HCT116 (cell line): ENCODE data around the gene ATP8A1. TPM values are rescaled to one million over a fixed set of nuclear protein-coding genes. Genes with fewer than 3 reads are reported as not detected.

Experiments used
- ATAC-seq: fragments of 200-7000 bp; cut with Tn5 transposase; 2 replicates; pipeline ENCODE4 v1.9.1; 2020; ENCODE audit warnings: mild to moderate bottlenecking, moderate library complexity
- BruUV-seq: library from RNA; stranded (reverse); fragments of 400-500 nt; replicated peaks from 2 replicates; lab custom pipeline; 2021; lab: Mats Ljungman, UMichigan
- CTCF ChIA-PET: fragments of 300-600 bp; sonication (Branson Sonifier 250); formaldehyde crosslinking; loops from one replicate; lab custom pipeline; 2021; ENCODE audit warnings: antibody characterized with exemption; lab: Charles Lee
- POLR2A ChIA-PET: fragments of 300-600, 350-600 bp; sonication (Branson Sonifier 250); formaldehyde crosslinking; loops from one replicate; lab custom pipeline; 2021; ENCODE audit warnings: antibody characterized with exemption; lab: Charles Lee
- RAD21 ChIA-PET, 2 experiments: fragments of 300-600 bp; sonication (Branson Sonifier 250); formaldehyde crosslinking; loops; one replicate each; lab custom pipeline; 2023; ENCODE audit warnings: low total read pairs in 2 of 2; ENCODE audit not compliant: uncharacterized antibody in 2 of 2, unreplicated experiment in 2 of 2, low non-redundant PET in 1 of 2; lab: Charles Lee
- DNase-seq: peaks from one replicate; pipeline ENCODE4 v3.0.0-alpha.2; 2010; ENCODE audit warnings: low read depth, low spot score
- H2AFZ ChIP-seq: fragments of 200-600 bp; shearing (Covaris generic), sonication (generic); 2 replicates; pipeline ENCODE4 v1.6.1; 2017; ENCODE audit warnings: low read depth, mixed run types, mixed read lengths, antibody characterized with exemption, low read length; ENCODE audit not compliant: poor library complexity, severe bottlenecking
- H3K27ac ChIP-seq: 2 replicates; pipeline ENCODE4 v1.5.1; 2012; ENCODE audit warnings: low read depth, low read length
- H3K27me3 ChIP-seq: fragments of 200-600 bp; sonication (generic); 2 replicates; pipeline ENCODE4 v1.6.1; 2016; ENCODE audit warnings: mixed run types, low read length, mixed read lengths; ENCODE audit not compliant: insufficient read depth
- H3K36me3 ChIP-seq, 2 experiments: fragments of 200-500 bp in 1 of 2; fragments of 200-600 bp in 1 of 2; sonication (Bioruptor generic) in 1 of 2; sonication (generic) in 1 of 2; 2 replicates each; pipeline versions ENCODE4 v1.5.1 to v1.6.1; 2014 to 2016; ENCODE audit warnings: low read length in 2 of 2, inconsistent platforms in 1 of 2, mixed read lengths in 1 of 2, mixed run types in 1 of 2; ENCODE audit not compliant: insufficient read depth in 2 of 2, control insufficient read depth in 1 of 2
- H3K4me1 ChIP-seq, 2 experiments: fragments of 200-600 bp in 1 of 2; sonication (generic) in 1 of 2; 2 replicates each; pipeline versions ENCODE4 v1.5.1 to v1.6.1; 2012 to 2017; ENCODE audit warnings: low read length in 2 of 2, inconsistent platforms in 1 of 2, mild to moderate bottlenecking in 1 of 2, mixed read lengths in 1 of 2, mixed run types in 1 of 2, moderate library complexity in 1 of 2; ENCODE audit not compliant: insufficient read depth in 2 of 2, control insufficient read depth in 1 of 2
- H3K4me2 ChIP-seq: fragments of 200-600 bp; sonication (generic); 2 replicates; pipeline ENCODE4 v1.6.1; 2017; ENCODE audit warnings: mixed run types, low read length, mixed read lengths
- H3K4me3 ChIP-seq, 2 experiments: fragments of 200-600 bp in 1 of 2; sonication (generic) in 1 of 2; replicated peaks in 1 of 2; 2 replicates each; pipeline ENCODE4 v1.5.1; 2011 to 2016; ENCODE audit warnings: low read length in 2 of 2, control low read depth in 1 of 2, low read depth in 1 of 2, mild to moderate bottlenecking in 1 of 2, mixed read lengths in 1 of 2, mixed run types in 1 of 2
- H3K79me2 ChIP-seq: fragments of 200-600 bp; sonication (generic); 2 replicates; pipeline ENCODE4 v1.6.1; 2017; ENCODE audit warnings: mild to moderate bottlenecking, mixed run types, low read length, moderate library complexity, mixed read lengths; ENCODE audit not compliant: insufficient read depth
- H3K9ac ChIP-seq: fragments of 200-600 bp; sonication (generic); 2 replicates; pipeline ENCODE4 v1.6.1; 2016; ENCODE audit warnings: low read length, mixed read lengths
- H3K9me2 ChIP-seq: fragments of 200-600 bp; sonication (generic), shearing (Covaris generic); 2 replicates; pipeline ENCODE4 v1.6.1; 2017; ENCODE audit warnings: mixed run types, mild to moderate bottlenecking, moderate library complexity; ENCODE audit not compliant: insufficient read depth
- H3K9me3 ChIP-seq, 2 experiments: fragments of 200-500 bp in 1 of 2; fragments of 200-600 bp in 1 of 2; sonication (Bioruptor generic) in 1 of 2; sonication (generic) in 1 of 2; 2 replicates each; pipeline ENCODE4 v1.6.1; 2014 to 2017; ENCODE audit warnings: low read length in 2 of 2, mixed read lengths in 2 of 2, inconsistent platforms in 1 of 2, low read depth in 1 of 2, mild to moderate bottlenecking in 1 of 2, mixed run types in 1 of 2, moderate library complexity in 1 of 2; ENCODE audit not compliant: control insufficient read depth in 1 of 2, insufficient read depth in 1 of 2
- H4K20me1 ChIP-seq: fragments of 200-600 bp; sonication (generic), shearing (Covaris generic); 2 replicates; pipeline ENCODE4 v1.6.1; 2017; ENCODE audit warnings: mixed run types, mild to moderate bottlenecking, moderate library complexity; ENCODE audit not compliant: insufficient read depth
- CEBPB ChIP-seq: IDR thresholded peaks from 2 replicates; pipeline ENCODE4 v1.6.1; 2012; ENCODE audit warnings: low read depth
- EGR1 ChIP-seq: IDR thresholded peaks from 2 replicates; pipeline ENCODE4 v1.6.1; 2012; ENCODE audit warnings: low read depth
- FOSL1 ChIP-seq: IDR thresholded peaks from 2 replicates; pipeline ENCODE4 v1.6.1; 2012; ENCODE audit warnings: low read depth
- POLR2A ChIP-seq: IDR thresholded peaks from 2 replicates; pipeline ENCODE4 v1.7.0; 2011; ENCODE audit warnings: borderline replicate concordance; ENCODE audit not compliant: insufficient read depth, insufficient read length; ENCODE audit errors: extremely low read depth
- YY1 ChIP-seq: IDR thresholded peaks from 2 replicates; pipeline ENCODE4 v1.6.1; 2011; ENCODE audit warnings: low read length, low read depth, moderate library complexity, mild to moderate bottlenecking; ENCODE audit not compliant: insufficient replicate concordance; ENCODE audit errors: extremely low read depth
- ZFX ChIP-seq: fragments of 450-650 bp; IDR thresholded peaks from 2 replicates; pipeline ENCODE4 v1.6.1; 2017
- ZNF274 ChIP-seq: fragments of 200-500 bp; sonication (Bioruptor generic); IDR thresholded peaks from 2 replicates; pipeline ENCODE4 v1.6.1; 2014; ENCODE audit warnings: mild to moderate bottlenecking, low read depth, low read length, inconsistent platforms
- intact Hi-C: fragments of 100-400 bp; cut with micrococcal nuclease; formaldehyde crosslinking; loops from 2 replicates; pipeline ENCODE4 v1.10.0; 2022
- total RNA-seq: library from RNA; stranded (reverse); gene quantifications from one replicate; pipeline ENCODE4 v1.2.1, GENCODE V29; 2021; ENCODE audit not compliant: unreplicated experiment
- TF ChIP-seq, protein P1 (sequence below): IDR thresholded peaks from 2 replicates; pipeline ENCODE4 v1.6.1; 2011; ENCODE audit warnings: mild to moderate bottlenecking, low read length, moderate library complexity; ENCODE audit not compliant: insufficient replicate concordance; ENCODE audit errors: extremely low read depth
- TF ChIP-seq, protein P2 (sequence below): IDR thresholded peaks from 2 replicates; pipeline ENCODE4 v1.6.1; 2012

ATP8A1 gene
- total RNA-seq, 1 experiment from 2014 or later: 1.9 TPM

DNA sequence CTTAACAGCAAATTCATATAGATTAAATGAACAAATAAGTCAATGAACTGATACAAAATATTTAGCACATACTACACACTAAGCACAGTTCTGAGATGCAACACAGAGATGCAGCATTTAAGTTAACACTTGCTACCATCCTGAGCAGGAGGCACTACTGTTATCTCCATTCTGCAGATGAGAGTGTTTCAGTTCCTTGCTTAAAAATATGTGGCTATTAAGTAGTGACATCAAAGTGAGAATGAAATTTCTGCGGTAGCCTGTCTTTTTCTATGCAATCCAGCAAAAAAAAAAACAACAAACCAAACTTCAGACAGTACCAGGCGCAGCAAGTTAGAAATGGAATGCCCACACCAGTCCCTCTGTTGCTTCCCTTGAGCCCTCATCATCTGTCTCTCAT lies 168.8 kb downstream of the ATP8A1 start:
- no TSS peak for BruUV-seq
- H3K9ac ChIP-seq: no peak overlapping the region
- no peak overlapping the region for H2AFZ ChIP-seq
- peaks cover 39% of the 10 kb centered on the region for H3K27me3 ChIP-seq
- RAD21 ChIA-PET: no interaction called here
- no peaks in the 10 kb centered on the region for H3K79me2 ChIP-seq
- H3K4me1 ChIP-seq: no peaks in the 10 kb centered on the region
- no peaks in the 10 kb centered on the region for H3K36me3 ChIP-seq
- no peak for TF ChIP-seq EGR1
- no peak for TF ChIP-seq ZFX
- TF ChIP-seq, protein P1, sequence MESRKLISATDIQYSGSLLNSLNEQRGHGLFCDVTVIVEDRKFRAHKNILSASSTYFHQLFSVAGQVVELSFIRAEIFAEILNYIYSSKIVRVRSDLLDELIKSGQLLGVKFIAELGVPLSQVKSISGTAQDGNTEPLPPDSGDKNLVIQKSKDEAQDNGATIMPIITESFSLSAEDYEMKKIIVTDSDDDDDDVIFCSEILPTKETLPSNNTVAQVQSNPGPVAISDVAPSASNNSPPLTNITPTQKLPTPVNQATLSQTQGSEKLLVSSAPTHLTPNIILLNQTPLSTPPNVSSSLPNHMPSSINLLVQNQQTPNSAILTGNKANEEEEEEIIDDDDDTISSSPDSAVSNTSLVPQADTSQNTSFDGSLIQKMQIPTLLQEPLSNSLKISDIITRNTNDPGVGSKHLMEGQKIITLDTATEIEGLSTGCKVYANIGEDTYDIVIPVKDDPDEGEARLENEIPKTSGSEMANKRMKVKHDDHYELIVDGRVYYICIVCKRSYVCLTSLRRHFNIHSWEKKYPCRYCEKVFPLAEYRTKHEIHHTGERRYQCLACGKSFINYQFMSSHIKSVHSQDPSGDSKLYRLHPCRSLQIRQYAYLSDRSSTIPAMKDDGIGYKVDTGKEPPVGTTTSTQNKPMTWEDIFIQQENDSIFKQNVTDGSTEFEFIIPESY: no peak
- TF ChIP-seq YY1: no peak
- TF ChIP-seq CEBPB: no peak
- no peak for TF ChIP-seq POLR2A
- no peak for TF ChIP-seq FOSL1
- TF ChIP-seq, protein P2, sequence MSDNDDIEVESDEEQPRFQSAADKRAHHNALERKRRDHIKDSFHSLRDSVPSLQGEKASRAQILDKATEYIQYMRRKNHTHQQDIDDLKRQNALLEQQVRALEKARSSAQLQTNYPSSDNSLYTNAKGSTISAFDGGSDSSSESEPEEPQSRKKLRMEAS: no peak
- TF ChIP-seq ZNF274: no peak
- no peak overlapping the region for H3K4me2 ChIP-seq
- no peak overlapping the region for H3K4me3 ChIP-seq
- POLR2A ChIA-PET: no interaction called here
- intact Hi-C loops: no loop called here
- H3K9me3 ChIP-seq: no peaks in the 10 kb centered on the region
- H4K20me1 ChIP-seq: no peaks in the 10 kb centered on the region; the same call in 1 of the 2 replicates
- CTCF ChIA-PET: no interaction called here
- no peak for ATAC-seq
- no peak overlapping the region for H3K27ac ChIP-seq
- DNase-seq: no peak
- H3K9me2 ChIP-seq: no peaks in the 10 kb centered on the region
